Measurements from ENCODE around the gene AIRE. TPM values are rescaled to one million over a fixed set of nuclear protein-coding genes. Genes with fewer than 3 reads are reported as not detected.

Gene AIRE
- total RNA-seq, 1 experiment from 2014 or later = not detected

DNA sequence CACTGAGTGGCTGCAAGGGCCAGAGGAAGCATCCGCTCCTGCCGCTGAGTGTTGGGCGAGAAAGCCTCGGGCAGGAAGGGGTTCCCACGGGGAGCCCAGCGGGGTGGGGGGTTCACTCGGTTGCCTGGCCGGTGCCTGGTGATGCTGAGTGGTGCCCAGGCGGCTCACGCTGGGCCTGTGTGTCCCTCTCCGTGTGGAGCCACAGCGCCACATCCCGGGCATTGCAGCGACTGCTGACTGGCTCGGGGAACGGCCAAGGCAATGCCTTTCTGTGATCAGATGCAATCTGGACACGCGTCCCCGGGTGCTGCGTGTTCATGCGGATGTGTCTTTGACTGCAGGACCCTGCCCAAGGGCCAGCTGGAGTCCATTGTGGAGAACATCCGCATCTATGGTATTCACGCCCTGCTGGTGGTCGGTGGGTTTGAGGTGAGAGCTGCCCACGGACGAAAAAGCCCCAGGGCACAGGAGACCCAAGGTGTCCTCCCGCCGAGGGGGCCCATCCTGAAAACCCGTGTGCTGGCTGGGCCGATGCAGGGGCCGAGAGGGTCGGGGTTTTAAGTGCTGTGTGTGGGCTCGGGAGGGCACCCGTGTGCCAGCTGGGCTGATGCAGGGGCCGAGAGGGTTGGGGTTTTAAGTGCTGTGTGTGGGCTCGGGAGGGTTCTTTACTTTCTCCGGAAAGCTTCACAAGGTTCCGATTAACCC, 37.1 kb downstream of the AIRE start:
- Mint-ChIP-seq H3K27ac (ENCODE audit: unreplicated experiment) (no peak overlapping the region), H3K36me3 (ENCODE audit: insufficient read depth, unreplicated experiment) (peaks cover 43% of the 10 kb centered on the region), H3K4me3 (ENCODE audit: unreplicated experiment) (no peak overlapping the region), H3K9me3 (ENCODE audit: unreplicated experiment) (no peaks in the 10 kb centered on the region), H3K4me1 (ENCODE audit: low read depth, unreplicated experiment) (no peaks in the 10 kb centered on the region), H3K27me3 (ENCODE audit: insufficient read depth, unreplicated experiment) (no peaks in the 10 kb centered on the region)
- no TSS peak for BruUV-seq (replicated peaks)
- H3K4me1 ChIP-seq = no peaks in the 10 kb centered on the region
- H3K4me3 ChIP-seq (ENCODE audit: low read depth, low read length) = no peak overlapping the region
- peaks cover 1% of the 10 kb centered on the region; the same call in 1 of the 2 replicates for H3K36me3 ChIP-seq (ENCODE audit: control insufficient read depth, insufficient read depth, low read length)
- TF ChIP-seq, protein P1, sequence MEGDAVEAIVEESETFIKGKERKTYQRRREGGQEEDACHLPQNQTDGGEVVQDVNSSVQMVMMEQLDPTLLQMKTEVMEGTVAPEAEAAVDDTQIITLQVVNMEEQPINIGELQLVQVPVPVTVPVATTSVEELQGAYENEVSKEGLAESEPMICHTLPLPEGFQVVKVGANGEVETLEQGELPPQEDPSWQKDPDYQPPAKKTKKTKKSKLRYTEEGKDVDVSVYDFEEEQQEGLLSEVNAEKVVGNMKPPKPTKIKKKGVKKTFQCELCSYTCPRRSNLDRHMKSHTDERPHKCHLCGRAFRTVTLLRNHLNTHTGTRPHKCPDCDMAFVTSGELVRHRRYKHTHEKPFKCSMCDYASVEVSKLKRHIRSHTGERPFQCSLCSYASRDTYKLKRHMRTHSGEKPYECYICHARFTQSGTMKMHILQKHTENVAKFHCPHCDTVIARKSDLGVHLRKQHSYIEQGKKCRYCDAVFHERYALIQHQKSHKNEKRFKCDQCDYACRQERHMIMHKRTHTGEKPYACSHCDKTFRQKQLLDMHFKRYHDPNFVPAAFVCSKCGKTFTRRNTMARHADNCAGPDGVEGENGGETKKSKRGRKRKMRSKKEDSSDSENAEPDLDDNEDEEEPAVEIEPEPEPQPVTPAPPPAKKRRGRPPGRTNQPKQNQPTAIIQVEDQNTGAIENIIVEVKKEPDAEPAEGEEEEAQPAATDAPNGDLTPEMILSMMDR (IDR thresholded peaks at IDR 0.05; ENCODE audit: insufficient read depth in 1 of 2, low read depth in 1 of 2, low read length in 1 of 2, severe bottlenecking in 1 of 2, unreplicated experiment in 1 of 2) = no peak
- H3K9me3 ChIP-seq = no peaks in the 10 kb centered on the region
- ChIA-PET POLR2A (no interaction called here), CTCF (no interaction called here)
- DNase-seq = no peak
- no peaks in the 10 kb centered on the region for H3K27me3 ChIP-seq (replicated peaks; ENCODE audit: control insufficient read depth, insufficient read depth, low read length)
- intact Hi-C loops (cut with micrococcal nuclease; ENCODE audit: unreplicated experiment) = no loop called here

- no TSS peak for BruUV-seq (replicated peaks)
- no peak overlapping the region for H3K4me3 Mint-ChIP-seq (ENCODE audit: unreplicated experiment)
- intact Hi-C loops (cut with micrococcal nuclease; ENCODE audit: unreplicated experiment) = no loop called here
- CTCF ChIA-PET = no interaction called here
- Histone ChIP-seq H3K27me3 (replicated peaks; ENCODE audit: control insufficient read depth, insufficient read depth, low read length) (no peaks in the 10 kb centered on the region), H3K9me3 (no peaks in the 10 kb centered on the region), H3K36me3 (ENCODE audit: control insufficient read depth, insufficient read depth, low read length) (peaks cover 1% of the 10 kb centered on the region; the same call in 1 of the 2 replicates), H3K4me3 (ENCODE audit: low read depth, low read length) (no peak overlapping the region), H3K4me1 (no peaks in the 10 kb centered on the region)
- no peaks in the 10 kb centered on the region for H3K4me1 Mint-ChIP-seq (ENCODE audit: low read depth, unreplicated experiment)
- no peaks in the 10 kb centered on the region for H3K27me3 Mint-ChIP-seq (ENCODE audit: insufficient read depth, unreplicated experiment)
- POLR2A ChIA-PET = no interaction called here
- no peak for DNase-seq
- no peaks in the 10 kb centered on the region for H3K9me3 Mint-ChIP-seq (ENCODE audit: unreplicated experiment)
- no peak overlapping the region for H3K27ac Mint-ChIP-seq (ENCODE audit: unreplicated experiment)
- H3K36me3 Mint-ChIP-seq (ENCODE audit: insufficient read depth, unreplicated experiment) = peaks cover 48% of the 10 kb centered on the region
- TF ChIP-seq, protein P1 (IDR thresholded peaks at IDR 0.05; ENCODE audit: insufficient read depth in 1 of 2, low read depth in 1 of 2, low read length in 1 of 2, severe bottlenecking in 1 of 2, unreplicated experiment in 1 of 2) = no peak
These were observed 37.9 kb downstream of the AIRE start for GRCh38 chr21:44323591-44323990.

- no peak for DNase-seq
- no peak overlapping the region for H3K4me3 ChIP-seq (ENCODE audit: low read depth, low read length)
- BruUV-seq (replicated peaks) = no TSS peak
- no peaks in the 10 kb centered on the region for H3K27me3 ChIP-seq (replicated peaks; ENCODE audit: control insufficient read depth, insufficient read depth, low read length)
- H3K9me3 ChIP-seq = no peaks in the 10 kb centered on the region
- TF ChIP-seq, protein P1 (IDR thresholded peaks at IDR 0.05; ENCODE audit: insufficient read depth in 1 of 2, low read depth in 1 of 2, low read length in 1 of 2, severe bottlenecking in 1 of 2, unreplicated experiment in 1 of 2) = no peak
- ChIA-PET CTCF (no interaction called here), POLR2A (no interaction called here)
- H3K27ac Mint-ChIP-seq (ENCODE audit: unreplicated experiment) = no peak overlapping the region
- no peaks in the 10 kb centered on the region for H3K27me3 Mint-ChIP-seq (ENCODE audit: insufficient read depth, unreplicated experiment)
- peaks cover 1% of the 10 kb centered on the region; the same call in 1 of the 2 replicates for H3K36me3 ChIP-seq (ENCODE audit: control insufficient read depth, insufficient read depth, low read length)
- intact Hi-C loops (cut with micrococcal nuclease; ENCODE audit: unreplicated experiment) = no loop called here
- peaks cover 48% of the 10 kb centered on the region for H3K36me3 Mint-ChIP-seq (ENCODE audit: insufficient read depth, unreplicated experiment)
- no peaks in the 10 kb centered on the region for H3K4me1 Mint-ChIP-seq (ENCODE audit: low read depth, unreplicated experiment)
- H3K9me3 Mint-ChIP-seq (ENCODE audit: unreplicated experiment) = no peaks in the 10 kb centered on the region
- H3K4me3 Mint-ChIP-seq (ENCODE audit: unreplicated experiment) = no peak overlapping the region
- no peaks in the 10 kb centered on the region for H3K4me1 ChIP-seq
These were observed 38.6 kb downstream of the AIRE start for GRCh38 chr21:44324106-44324853.
